Fibroblast of mammary gland (primary cell): ENCODE measurements around the gene PIM3.

Experiments used
- DNase-seq: peaks from one replicate; pipeline ENCODE4 v3.0.0-alpha.2; 2010; ENCODE audit warnings: low read depth
- H3K4me3 ChIP-seq: 2 replicates; pipeline ENCODE4 v1.5.1; 2011; ENCODE audit warnings: low read depth, mild to moderate bottlenecking, low read length, moderate library complexity; ENCODE audit not compliant: control insufficient read depth
- TF ChIP-seq, protein P1 (sequence below): conservative IDR thresholded peaks from 2 replicates; pipeline ENCODE4 v1.5.1; 2011; ENCODE audit warnings: low read depth, low read length, inconsistent platforms; ENCODE audit not compliant: control insufficient read depth, insufficient read depth

The PIM3 gene

DNA sequence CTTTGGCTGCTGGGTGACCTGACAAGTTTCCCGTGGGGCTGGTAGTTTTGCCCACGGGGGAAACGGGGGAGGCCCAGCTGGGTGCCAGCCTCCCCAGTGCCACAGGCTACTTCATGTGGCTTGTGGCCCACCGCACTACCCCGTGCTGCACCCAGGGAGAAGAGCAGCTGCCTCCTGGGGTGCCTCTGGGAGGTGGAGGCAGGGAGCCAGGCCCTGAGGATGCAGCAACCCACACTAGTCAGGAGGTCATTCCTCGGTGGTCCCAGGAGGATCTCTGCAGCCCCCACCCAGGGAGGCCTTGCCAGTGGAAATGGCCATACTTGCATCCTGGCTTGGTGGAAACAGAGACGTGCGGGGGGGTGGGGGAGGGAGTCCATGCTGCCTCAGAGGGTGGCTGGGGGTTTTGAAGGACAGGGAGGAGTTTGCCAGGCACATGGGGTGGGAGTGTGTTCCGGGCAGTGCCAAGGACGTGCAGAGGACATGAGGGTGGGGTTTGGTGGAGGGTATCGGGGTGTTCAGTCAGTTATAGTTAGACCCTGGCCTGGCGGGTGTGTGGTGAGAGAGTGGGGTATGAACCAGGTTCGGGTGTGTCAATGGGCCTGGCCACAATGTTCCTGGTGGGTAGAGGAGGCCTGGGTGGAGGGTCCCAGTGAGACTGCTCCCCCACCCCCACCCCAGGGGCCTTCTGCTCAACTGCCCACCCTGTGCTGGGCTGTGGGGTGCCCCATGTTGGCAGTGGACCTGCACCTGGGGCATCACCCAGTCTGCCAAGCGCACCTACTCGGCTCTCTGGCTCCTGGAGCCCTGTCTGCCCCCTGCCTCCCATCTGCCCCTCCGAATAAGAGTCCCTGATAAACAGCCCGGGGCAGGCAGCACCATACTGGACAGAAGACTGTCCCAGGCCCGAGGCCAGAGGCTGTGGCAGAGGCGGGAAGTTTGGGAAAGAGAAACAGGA, 3.8 kb downstream of the PIM3 start:
- DNase-seq = no peak
- no peak overlapping the region for H3K4me3 ChIP-seq
- TF ChIP-seq, protein P1, sequence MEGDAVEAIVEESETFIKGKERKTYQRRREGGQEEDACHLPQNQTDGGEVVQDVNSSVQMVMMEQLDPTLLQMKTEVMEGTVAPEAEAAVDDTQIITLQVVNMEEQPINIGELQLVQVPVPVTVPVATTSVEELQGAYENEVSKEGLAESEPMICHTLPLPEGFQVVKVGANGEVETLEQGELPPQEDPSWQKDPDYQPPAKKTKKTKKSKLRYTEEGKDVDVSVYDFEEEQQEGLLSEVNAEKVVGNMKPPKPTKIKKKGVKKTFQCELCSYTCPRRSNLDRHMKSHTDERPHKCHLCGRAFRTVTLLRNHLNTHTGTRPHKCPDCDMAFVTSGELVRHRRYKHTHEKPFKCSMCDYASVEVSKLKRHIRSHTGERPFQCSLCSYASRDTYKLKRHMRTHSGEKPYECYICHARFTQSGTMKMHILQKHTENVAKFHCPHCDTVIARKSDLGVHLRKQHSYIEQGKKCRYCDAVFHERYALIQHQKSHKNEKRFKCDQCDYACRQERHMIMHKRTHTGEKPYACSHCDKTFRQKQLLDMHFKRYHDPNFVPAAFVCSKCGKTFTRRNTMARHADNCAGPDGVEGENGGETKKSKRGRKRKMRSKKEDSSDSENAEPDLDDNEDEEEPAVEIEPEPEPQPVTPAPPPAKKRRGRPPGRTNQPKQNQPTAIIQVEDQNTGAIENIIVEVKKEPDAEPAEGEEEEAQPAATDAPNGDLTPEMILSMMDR = no peak

DNA sequence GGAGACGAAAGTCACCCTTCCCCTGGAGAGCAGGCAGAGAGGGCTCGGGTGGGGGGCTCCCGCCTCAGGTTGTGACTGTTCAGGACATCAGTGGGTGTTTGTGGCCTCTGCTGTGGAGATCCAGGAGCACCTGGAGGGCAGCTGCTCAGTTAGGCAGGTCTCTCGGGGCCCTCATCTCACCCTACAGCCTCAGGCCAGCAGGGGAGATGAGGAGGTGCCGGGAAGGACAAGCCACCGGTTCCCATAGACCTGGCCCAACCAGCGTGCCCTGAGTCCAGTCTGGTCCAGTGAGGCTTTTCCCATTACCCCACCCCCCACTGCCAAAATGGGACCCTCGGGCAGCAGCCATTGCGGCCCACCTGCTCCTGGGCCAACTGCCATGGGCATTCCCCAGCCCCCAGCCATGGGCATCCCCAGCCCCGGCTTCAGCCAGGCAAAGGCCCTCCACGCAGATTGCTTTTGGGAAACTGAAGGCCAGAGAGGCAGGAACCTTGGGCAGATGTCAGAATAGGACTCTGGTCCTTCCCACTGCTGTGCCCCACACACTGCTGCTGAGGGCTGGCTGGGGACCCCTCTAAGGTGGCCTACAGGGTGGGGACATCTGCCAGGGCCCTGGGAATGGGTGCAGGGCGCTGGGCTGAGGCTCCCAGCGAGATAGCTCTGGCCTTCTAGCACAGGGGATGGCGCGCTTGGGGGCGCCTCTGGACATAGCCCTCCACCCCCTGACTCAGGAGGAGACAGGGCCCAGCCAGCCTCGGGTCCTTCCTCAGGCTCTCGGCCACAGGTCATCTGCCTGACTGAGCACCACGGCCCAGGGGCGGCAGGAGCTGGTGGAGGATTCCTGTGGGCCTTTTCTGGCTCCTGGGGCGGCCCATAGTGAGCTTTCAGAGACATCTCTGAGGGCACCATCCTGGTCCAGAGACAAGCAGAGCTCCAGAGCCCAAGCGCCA, 4.8 kb downstream of the PIM3 start:
- H3K4me3 ChIP-seq = no peak overlapping the region
- TF ChIP-seq, protein P1 = no peak
- no peak for DNase-seq

DNA sequence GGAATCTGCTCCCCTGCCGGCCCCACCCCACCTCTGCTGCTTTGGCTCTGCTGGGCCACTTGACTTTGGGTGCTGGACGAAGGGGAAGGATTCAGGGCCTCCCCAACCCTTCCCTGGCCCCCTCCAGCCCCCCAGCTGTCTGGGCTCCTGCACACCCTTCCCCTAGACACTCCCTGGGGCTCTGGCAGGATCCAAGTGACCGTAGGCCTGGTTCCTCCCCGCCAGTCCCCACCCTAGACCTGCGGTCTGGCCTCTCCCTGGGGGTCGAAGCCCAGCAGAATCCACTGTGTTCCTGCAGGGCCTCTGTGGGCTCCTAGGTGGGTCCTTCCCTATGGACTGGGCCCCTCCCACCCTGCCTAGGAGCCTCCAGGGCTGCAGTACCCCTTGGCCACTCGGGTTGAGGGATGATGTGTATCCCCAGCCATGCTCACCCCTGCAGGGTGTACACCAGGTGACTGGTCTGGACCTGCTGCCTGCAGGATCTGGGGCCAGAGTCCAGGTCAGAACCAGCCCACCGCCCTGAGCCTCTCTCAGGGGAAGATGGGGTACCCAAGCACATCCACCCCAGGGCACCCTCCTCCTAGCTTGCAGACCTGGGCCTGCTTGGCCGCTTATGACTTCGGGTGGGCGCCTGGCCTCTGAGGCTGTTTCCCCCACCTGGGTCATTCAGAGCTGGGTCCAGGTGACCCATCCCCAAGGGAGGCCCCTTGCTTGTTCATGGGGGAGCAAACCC, 5.6 kb downstream of the PIM3 start:
- TF ChIP-seq, protein P1 = no peak
- no peak for DNase-seq
- H3K4me3 ChIP-seq = no peak overlapping the region

DNA sequence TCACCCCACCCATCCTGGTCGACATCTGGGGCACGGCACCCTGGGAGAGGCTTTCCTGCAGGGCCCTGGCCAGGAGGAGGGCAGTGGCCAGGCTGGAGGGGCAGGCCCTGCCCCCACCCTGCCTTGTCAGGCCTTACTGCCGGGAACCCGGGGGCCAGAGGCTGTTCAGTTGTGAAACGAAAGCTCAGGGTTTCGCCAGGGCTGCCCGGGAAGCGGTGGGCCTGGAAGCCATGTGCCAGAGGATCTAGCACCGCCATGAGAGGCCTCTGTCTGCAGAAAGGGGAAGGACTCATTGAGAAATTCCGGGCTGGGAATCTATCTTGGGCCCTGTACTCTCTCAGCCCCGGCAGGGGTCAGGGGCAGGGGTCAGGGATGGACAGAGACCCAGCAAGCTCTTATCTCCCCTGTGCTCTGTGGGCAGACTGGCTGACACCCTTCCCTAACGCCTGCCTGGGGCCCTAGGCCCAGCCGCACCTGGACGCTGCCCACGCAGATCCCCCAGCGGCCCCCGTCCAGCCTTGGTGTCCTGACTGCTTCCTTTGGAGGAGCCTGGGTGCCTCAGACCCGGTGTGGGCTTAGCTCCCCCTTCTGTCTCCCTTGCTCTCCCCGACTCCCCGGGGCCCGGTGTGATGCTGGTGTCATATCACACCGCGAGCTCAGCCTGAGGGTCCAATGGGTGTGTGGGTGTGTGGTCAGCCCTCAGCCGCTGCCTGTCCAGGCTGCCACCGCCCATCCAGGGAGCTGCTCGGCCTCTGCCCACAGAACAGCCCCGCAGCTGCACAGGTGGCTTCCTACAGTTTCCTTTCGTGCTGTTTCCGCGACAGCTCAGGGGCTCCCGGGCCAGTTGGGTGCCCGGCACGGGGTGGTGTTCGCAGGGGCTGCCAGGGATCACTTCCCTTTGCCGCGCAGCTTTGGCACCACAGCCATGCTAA, 6.5 kb downstream of the PIM3 start:
- no peak for DNase-seq
- H3K4me3 ChIP-seq = no peak overlapping the region
- TF ChIP-seq, protein P1 = no peak

DNA sequence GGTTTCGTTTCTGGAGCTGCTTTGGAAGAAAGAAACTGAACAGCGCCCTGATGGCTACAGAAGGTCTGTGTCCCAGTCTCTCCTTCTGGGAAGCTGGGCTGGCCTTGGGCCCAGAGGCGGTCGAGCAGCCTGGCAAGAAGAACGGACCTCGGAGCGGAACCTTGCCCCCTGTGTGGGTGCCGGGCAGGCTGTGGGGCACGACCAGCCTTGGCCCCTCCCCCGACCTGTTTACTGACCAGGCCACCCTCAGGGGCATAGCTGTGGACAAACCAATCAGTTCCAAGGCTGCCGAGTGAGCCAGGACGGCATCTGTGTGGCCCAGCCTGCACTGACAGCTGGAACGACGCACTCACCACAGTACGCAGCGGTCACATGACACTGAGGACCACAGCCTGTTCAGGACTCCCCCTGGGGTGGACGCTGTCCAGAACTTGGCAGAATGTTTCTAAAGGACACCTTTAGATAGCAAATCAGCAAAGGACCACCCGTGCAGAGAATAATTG, 7.2 kb downstream of the PIM3 start:
- no peak for DNase-seq
- no peak overlapping the region for H3K4me3 ChIP-seq
- TF ChIP-seq, protein P1 = no peak
